ENCODE results near the gene FBXW8.

FBXW8 gene

GRCh38 chr12:117041798-117042170 is 131.0 kb downstream of the FBXW8 start:
- TF ChIP-seq ZIC2 (tag by site-specific recombination; IDR thresholded peaks at IDR 0.05): no peak
- H3K27ac ChIP-seq (ENCODE audit: extremely low read depth, low read depth, low read length): no peak overlapping the region
- H3K36me3 ChIP-seq (ENCODE audit: control insufficient read depth in 2 of 2, insufficient read depth in 1 of 2, low read length in 2 of 2): no peaks in the 10 kb centered on the region
- ChIA-PET POLR2A (no interaction called here), CTCF (no interaction called here)
- no peaks in the 10 kb centered on the region for H3K9me3 ChIP-seq (ENCODE audit: control insufficient read depth, insufficient read depth, low read depth, low read length)
- no peaks in the 10 kb centered on the region for H3K4me1 ChIP-seq (ENCODE audit: control insufficient read depth, insufficient read depth, low read length)
- no peak overlapping the region for H3K4me3 ChIP-seq (ENCODE audit: low read depth, low read length)

- TF ChIP-seq REPIN1 (tag by site-specific recombination; IDR thresholded peaks at IDR 0.05; ENCODE audit: low read depth): no peak
- TF ChIP-seq REST (tag by site-specific recombination; IDR thresholded peaks at IDR 0.05): no peak
- TF ChIP-seq GLIS2 (tag by site-specific recombination; IDR thresholded peaks at IDR 0.05): 0 out of 2 replicates have a peak, but pooled peaks have one; percentile 11
- peak; percentile 64 for TF ChIP-seq GLIS1 (tag by site-specific recombination; IDR thresholded peaks at IDR 0.05)
- TF ChIP-seq ZIC2 (tag by site-specific recombination; IDR thresholded peaks at IDR 0.05): peak; percentile 65
- TF ChIP-seq ZNF660 (tag by site-specific recombination; IDR thresholded peaks at IDR 0.05): no peak
- POLR2A ChIA-PET: no interaction called here
- Histone ChIP-seq H3K9me3 (ENCODE audit: control insufficient read depth, insufficient read depth, low read depth, low read length) (no peaks in the 10 kb centered on the region), H3K4me3 (ENCODE audit: low read depth, low read length) (no peak overlapping the region), H3K4me1 (ENCODE audit: control insufficient read depth, insufficient read depth, low read length) (no peaks in the 10 kb centered on the region), H3K27ac (ENCODE audit: extremely low read depth, low read depth, low read length) (no peak overlapping the region), H3K36me3 (ENCODE audit: control insufficient read depth in 2 of 2, insufficient read depth in 1 of 2, low read length in 2 of 2) (no peaks in the 10 kb centered on the region)
- CTCF ChIA-PET: interaction anchor here (0.6 kb wide), 1 partner anchor 857 kb away, joined by 3 read pairs; no protein-coding TSS in a partner anchor
These were observed 131.6 kb downstream of the FBXW8 start for GRCh38 chr12:117042171-117042842.

- Histone ChIP-seq H3K4me3 (ENCODE audit: low read depth, low read length) (no peak overlapping the region), H3K36me3 (ENCODE audit: control insufficient read depth in 2 of 2, insufficient read depth in 1 of 2, low read length in 2 of 2) (no peaks in the 10 kb centered on the region), H3K4me1 (ENCODE audit: control insufficient read depth, insufficient read depth, low read length) (no peaks in the 10 kb centered on the region), H3K27ac (ENCODE audit: extremely low read depth, low read depth, low read length) (no peak overlapping the region), H3K9me3 (ENCODE audit: control insufficient read depth, insufficient read depth, low read depth, low read length) (no peaks in the 10 kb centered on the region)
- ChIA-PET CTCF (interaction anchor here (0.6 kb wide), 1 partner anchor 856 kb away, joined by 3 read pairs; no protein-coding TSS in a partner anchor), POLR2A (no interaction called here)
- TF ChIP-seq ZNF416 (tag by site-specific recombination; IDR thresholded peaks at IDR 0.05) (no peak), ZFP69B (tag by site-specific recombination; IDR thresholded peaks at IDR 0.05) (no peak), WT1 (tag by site-specific recombination; IDR thresholded peaks at IDR 0.05) (no peak), YY1 (tag by site-specific recombination; IDR thresholded peaks at IDR 0.05) (no peak), ZFP41 (tag by site-specific recombination; IDR thresholded peaks at IDR 0.05; ENCODE audit: borderline replicate concordance) (no peak), ZNF404 (tag by site-specific recombination; IDR thresholded peaks at IDR 0.05) (no peak), TSHZ1 (tag by site-specific recombination; IDR thresholded peaks at IDR 0.05; ENCODE audit: borderline replicate concordance) (no peak), PRDM4 (tag by site-specific recombination; IDR thresholded peaks at IDR 0.05) (no peak)
These were observed 132.1 kb downstream of the FBXW8 start for GRCh38 chr12:117042862-117043261.
